ENCODE data around the gene RANBP9.
A peak's percentile ranks its signal among the peaks of the same experiment; 100 is the strongest.

Gene RANBP9

DNA sequence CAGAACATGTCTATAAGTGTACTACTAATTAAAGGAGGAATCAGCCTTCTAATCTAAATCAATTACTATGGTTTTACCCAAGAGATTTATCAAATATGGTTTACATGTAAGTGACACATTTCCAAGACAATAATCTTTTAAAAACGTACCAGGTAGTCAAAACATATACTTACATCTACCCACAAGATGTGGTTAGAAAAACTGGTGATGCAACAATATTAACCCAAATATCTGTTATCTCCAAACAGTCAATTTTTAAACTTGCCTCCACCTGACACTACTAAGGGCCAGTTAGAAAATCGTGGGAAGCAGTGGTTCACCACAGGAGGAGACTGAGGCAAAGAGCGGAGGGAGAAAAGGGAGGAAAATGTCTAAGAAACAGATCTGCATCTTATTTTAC lies 68.5 kb downstream of the RANBP9 start:
- DNase-seq = no peak

- no peak for DNase-seq
Measured at GRCh38 chr6:13641315-13641714, 70.3 kb downstream of the RANBP9 start.

GRCh38 chr6:13638626-13639025 lies 73.0 kb downstream of the RANBP9 start:
- no peak for DNase-seq

- no peak for DNase-seq
Measured at GRCh38 chr6:13638014-13638413, 73.6 kb downstream of the RANBP9 start.

- no peak for DNase-seq
Measured at GRCh38 chr6:13635948-13636658, 75.5 kb downstream of the RANBP9 start.

- DNase-seq = no peak
Measured at GRCh38 chr6:13633343-13633742, 78.3 kb downstream of the RANBP9 start.

DNA sequence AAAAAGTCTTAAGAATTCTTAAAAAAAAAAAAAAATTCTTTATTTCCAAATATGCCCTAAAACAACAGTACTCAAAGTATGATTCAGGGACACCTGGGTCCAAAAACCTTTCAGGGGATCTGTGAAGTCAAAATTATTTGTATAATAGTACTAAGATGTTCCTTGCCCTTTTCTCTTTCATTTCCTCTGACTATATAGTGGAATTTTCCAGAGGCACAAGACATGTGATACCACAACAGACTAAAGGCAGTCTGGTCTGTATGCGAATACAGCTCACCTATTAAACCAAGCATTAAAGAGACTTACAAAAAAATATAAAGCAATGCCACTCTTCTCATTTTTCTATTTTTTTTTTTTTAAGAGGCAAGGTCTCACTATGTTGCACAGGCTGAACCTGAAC lies 81.1 kb downstream of the RANBP9 start:
- no peak for DNase-seq

- no peak for DNase-seq
Measured at GRCh38 chr6:13629459-13630116, 82.0 kb downstream of the RANBP9 start.

GRCh38 chr6:13624871-13625288 lies 86.8 kb downstream of the RANBP9 start:
- peak; percentile 80 for DNase-seq

GRCh38 chr6:13617066-13617465 lies 94.6 kb downstream of the RANBP9 start:
- peak; percentile 28 for DNase-seq

DNA sequence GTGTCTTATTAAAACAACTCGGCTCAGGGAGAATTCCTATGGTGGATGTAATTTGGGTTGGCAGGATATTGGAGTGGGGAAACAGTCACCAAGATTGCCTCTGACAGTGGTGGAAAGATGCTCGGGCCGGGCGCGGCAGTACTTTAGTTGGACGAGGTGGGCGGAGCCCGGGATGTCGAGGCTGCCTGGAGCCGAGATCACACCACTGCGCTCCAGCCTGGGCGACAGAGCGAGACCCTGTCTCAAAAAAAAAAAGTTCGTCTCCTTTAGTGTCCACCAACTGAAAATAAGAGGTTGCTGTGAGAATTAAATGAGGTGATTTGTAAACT lies 95.9 kb downstream of the RANBP9 start:
- peak; percentile 70 for DNase-seq

DNA sequence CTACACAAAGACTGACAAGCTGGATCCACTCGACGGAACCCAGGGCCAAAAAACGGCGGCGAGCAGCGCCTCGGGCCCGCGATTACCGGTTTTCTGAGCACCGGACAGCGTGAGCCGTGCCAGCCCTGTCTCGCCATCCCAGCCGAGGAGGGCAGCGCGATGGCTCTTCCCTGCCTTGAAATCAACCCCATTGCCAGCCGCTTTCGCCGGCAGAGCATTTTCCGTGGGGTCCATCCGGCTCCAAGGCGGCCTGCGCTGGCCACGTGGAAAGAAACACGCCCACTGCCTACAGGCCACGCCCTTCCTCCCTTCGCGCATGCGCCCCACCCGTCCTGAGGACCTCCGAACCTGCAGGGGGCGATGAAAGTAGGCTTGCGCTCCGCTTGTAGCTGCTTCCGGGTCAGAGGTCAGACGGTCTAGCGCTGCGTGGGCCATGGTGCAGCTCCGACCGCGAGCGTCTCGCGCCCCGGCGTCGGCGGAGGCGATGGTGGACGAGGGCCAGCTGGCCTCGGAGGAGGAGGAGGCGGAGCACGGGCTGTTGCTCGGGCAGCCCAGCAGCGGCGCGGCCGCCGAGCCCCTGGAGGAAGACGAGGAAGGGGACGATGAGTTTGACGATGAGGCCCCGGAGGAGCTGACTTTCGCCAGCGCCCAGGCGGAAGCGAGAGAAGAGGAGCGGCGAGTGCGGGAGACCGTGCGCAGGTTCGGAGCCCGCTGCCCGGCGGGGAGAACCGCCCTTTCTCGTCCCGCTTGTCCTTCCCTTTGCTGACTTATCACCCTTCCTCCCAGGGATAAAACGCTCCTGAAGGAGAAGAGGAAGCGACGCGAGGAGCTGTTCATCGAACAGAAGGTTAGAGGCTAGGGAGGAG lies 96.5 kb downstream of the RANBP9 start, which contains the start of gene NOL7:
Gene NOL7, plus strand, starts transcription at position 410 of the 866 bp plus-strand sequence. Its CDS starts 24 bp downstream, at position 434.
- peak; percentile 99 for DNase-seq

DNA sequence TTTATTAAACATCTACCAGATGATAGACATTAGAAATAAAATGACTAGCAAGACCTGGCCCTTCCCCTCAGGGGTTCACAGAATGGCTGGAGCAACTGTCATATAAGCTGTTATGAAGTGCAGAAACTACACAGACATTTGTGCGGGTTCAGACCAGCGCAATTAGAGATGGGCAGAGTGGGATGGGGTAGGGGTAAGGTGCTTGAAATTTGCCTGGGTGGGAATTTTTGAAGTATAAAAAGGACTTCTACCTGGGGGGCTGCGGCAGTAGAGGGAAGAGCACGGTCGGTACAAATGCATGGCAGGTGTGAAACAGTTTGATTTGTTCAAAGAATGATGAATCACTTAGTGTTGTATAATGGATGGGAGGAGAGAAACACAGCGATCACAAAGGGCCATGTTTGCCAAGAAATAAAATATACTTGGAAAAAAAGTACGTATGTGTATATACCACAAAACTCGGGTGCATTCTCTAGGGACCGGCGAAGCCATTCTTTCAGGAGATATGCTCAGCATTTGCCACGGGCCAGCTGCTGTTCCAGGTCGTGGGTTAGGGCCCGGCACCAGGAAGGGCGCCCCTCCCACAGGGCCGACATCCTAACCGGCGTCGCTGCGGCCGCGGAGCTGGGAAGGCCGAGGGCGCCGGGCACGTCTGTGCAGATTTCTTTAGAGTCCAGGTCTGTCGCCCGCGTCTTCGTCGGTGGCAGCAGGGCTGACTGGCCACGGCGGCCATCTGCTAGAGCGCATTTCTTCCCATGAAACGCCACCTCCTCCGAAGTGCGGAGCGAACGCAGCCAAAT lies 97.3 kb downstream of the RANBP9 start:
- DNase-seq = peak; percentile 66

DNA sequence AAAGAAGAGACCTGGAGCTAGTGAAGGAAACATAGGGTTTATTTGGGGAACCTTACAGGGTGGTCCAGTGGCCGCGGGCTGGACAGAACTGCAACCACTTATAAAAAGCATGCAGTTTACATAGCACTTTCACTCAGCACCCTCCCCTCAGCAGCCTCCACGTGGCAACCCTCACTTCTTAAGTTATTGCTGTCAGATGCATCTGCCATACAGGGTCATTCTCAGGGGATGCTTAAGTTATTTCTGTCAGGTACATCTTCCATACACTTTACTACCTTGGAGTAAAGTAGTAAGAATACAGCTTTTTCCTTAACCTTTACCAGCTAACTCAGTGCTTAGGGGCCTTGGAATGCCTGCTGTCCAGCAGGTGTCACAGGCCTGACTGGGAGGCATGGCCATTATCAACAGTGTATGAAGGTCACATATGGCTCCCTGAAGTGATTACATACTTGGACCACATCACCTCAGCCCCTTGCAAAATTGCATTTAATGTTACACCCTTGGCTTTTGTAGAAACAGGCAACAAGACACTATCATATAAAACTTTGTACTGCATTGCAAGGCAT lies 98.5 kb downstream of the RANBP9 start:
- no peak for DNase-seq

- no peak for DNase-seq
Measured at GRCh38 chr6:13611715-13612114, 99.9 kb downstream of the RANBP9 start.

- DNase-seq = no peak
Measured at GRCh38 chr6:13605634-13606033, 106.0 kb downstream of the RANBP9 start.

DNA sequence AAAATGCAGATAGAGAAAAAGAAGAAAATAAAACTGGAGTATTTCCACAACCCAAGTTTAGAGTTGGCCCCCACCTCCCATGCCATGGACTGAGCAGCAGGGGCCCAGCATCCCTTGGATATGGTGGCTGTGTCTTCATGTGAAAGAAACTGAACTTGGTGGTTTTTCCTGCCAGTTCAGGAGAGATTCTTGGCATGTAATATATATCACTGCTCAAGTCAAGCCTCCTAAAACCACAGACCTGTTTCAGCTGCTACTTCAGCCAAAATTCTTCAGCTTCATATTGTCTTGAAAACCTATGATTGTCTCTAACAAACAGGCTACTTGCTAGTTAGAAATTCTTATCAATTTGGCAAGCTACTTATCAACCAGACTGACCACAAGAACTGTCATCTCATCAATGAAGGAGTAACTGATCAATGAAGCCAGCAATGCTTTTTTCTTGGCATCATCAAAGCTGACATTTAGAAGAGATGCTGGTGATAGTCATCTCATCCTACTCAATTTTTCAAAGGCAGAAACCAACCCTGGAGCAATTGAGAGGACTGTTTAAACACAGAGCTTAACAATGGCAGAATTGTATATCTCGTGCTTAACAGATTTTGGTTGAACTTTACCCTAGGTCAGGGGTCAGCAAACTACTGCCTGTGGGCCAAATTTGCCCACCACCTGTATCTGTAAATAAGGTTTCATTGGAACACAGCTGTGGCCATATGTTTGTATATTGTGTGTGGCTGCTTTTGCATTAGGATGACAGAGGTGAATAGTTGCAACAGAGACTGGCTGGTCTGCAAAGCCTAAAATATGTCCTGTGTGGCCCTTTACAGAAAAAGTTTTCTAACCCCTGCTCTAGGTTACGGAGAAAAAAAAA lies 106.9 kb downstream of the RANBP9 start:
- DNase-seq = no peak

DNA sequence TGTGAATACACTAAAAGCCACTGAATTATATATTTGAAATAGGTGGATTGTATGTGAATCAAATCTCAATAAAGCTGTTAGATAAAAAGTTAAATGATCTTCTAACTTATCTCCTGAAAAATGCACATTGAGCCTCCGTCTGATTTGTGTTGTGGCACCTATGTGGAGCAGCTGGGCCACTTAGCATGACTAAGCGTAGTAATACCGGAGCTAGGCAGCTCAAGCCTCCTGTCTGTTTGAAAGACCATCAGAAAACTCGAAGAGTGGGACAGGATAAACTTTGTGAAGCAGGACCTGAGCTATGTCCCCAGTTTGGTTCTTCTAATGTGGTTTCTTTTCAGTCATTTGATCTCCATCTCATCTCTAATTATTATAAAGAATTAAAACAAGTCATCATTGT lies 107.5 kb downstream of the RANBP9 start:
- no peak for DNase-seq

GRCh38 chr6:13600036-13600435 lies 111.6 kb downstream of the RANBP9 start:
- no peak for DNase-seq

DNA sequence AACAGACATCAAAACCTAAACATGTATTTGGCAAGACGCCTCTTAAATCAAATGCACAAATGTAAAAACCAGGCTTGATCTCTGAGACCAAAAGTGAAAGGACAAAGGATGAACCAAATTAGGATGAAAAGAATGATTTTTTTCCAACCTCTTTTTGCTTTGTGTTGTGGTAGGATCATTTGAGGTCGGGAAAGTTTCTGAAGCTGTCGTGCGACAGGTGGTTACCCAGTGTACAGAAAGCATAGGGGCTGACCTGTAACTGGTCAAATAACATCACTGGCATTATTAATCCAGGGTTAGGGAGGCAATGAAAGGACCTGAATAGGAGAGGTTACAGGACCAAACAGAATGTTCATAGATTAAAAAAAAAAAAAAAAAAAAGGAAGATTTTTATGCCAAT lies 114.6 kb downstream of the RANBP9 start:
- DNase-seq = no peak

DNA sequence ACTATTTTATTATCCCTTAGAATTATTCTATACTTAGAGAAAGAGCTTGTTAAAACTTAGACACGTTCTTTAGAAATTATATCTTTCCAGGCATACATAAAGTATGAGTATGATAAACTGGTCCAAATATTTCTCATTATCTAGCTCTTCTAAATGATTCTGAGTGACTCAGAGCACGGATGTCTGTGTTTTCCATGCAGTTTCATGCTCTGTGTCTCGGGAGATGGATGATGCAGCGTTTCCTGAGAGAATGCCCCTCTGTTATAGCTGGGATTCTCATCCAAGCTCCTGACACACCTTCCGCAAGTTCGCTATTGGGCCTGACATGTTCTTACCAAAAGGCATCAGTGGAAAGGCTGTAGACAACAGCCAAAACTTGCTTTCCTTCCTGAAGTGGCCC lies 117.9 kb downstream of the RANBP9 start:
- DNase-seq = no peak

DNA sequence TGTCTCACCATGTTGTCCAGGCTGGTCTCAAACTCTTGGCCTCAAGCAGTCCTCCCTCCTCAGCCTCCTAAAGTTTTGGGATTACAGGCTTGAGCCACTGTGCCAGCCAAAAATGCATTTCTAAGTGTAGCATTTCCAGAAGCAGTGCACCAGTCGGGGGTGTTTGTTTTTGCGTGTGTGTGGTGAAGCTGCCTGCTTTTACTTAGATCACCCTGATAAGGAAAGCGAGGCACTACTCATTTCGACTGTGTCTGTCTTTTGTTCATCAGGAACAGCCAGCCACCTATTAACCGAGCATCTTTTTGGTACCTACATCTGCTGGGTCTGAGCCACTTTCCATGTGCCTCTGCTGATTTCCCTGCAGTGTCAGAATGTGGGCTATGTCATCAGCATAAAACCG lies 118.5 kb downstream of the RANBP9 start:
- DNase-seq = no peak
